Erythroblast (primary cell): ENCODE measurements around the gene MYO18A.

Experiments
- GATA1 ChIP-seq: IDR thresholded peaks from 2 replicates; pipeline ENCODE4 v1.6.1; 2011; ENCODE audit warnings: low read depth, mild to moderate bottlenecking, control low read depth, low read length, moderate library complexity
- POLR2A ChIP-seq: IDR thresholded peaks from 2 replicates; pipeline ENCODE4 v1.6.1; 2011; ENCODE audit warnings: mild to moderate bottlenecking, low read length

DNA sequence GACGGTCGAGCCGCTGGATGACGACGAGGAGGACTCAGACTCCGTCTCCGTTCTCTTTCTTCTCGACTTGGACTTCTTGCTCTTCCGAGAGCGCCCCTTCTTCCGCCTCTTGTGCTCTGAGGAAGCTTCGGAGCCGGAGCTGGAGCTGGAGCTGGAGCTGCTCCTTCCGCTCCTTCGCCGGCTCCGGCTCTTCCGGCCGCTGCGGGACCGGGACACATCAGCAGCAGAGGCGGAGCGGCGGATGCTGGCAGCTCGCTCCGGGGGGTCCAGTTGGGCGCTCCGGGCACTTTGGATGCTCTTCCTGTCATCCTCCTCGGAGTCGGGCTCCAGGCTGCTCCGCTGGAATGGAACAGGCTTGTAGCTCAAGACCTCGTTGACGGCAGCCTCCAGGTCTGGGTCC, 100.3 kb downstream of the MYO18A start:
- TF ChIP-seq POLR2A (no peak), GATA1 (no peak)
